Measurements from ENCODE around the gene HCFC1R1. TPM values are rescaled to one million over a fixed set of nuclear protein-coding genes. Genes with fewer than 3 reads are reported as not detected.
"Not testable (repeated sequence)": the region's sequence is repeated elsewhere in the genome, so short reads cannot be mapped to it uniquely, and the experiment has no call there.

The HCFC1R1 gene
- total RNA-seq, 2 donors from 2014 or later = 40.9 to 47.3 TPM

GRCh38 chr16:3059723-3060242, 36.0 kb upstream of the HCFC1R1 start:
- peak in 1 of 2 donors; percentile 1 for ATAC-seq
- Mint-ChIP-seq H3K9me3 (peaks cover 0 to 4% of the 10 kb centered on the region in 2 donors), H3K27ac (peak overlapping the region; percentile 94 to 98), H3K36me3 (peaks cover 0 to 22% of the 10 kb centered on the region in 2 donors)
- no peak for DNase-seq (ENCODE audit: low spot score in 2 of 2)

DNA sequence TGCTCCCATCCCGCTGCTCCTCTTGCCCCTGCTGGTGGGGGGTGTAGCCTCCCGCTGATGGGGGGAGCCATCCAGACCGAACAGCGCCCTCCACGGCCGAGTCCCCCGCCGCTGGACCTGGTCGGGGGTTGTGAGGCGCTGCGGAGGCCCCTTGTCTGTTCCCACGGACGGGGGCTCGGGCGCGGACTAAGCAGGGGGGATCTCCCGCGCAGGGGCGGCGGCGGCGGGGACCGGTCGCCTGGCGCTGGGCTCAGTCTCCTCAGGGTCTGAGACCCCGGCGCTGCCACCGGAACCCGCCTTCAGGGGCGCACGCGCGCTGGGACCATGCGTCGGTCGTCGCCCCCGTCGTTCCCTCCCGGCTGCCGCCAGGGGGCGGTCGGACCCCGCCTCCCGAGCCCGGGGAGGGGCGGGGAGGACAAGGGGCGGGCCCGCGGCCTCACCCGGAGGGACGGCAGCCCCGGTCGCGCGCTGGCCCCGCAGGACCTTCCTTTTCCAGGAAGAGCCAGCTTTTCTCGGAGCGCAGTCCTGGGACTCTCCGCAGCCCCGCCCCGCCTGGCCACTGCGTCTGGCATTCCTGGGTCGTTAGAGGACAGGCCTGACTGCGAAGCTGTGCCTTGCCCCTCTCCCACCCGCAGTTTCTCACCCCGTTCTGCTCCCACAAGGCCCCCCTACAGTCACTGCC, 35.4 kb upstream of the HCFC1R1 start:
- peaks cover 0 to 4% of the 10 kb centered on the region in 2 donors for H3K9me3 Mint-ChIP-seq
- peak overlapping the region; percentile 94 to 98 for H3K27ac Mint-ChIP-seq

DNA sequence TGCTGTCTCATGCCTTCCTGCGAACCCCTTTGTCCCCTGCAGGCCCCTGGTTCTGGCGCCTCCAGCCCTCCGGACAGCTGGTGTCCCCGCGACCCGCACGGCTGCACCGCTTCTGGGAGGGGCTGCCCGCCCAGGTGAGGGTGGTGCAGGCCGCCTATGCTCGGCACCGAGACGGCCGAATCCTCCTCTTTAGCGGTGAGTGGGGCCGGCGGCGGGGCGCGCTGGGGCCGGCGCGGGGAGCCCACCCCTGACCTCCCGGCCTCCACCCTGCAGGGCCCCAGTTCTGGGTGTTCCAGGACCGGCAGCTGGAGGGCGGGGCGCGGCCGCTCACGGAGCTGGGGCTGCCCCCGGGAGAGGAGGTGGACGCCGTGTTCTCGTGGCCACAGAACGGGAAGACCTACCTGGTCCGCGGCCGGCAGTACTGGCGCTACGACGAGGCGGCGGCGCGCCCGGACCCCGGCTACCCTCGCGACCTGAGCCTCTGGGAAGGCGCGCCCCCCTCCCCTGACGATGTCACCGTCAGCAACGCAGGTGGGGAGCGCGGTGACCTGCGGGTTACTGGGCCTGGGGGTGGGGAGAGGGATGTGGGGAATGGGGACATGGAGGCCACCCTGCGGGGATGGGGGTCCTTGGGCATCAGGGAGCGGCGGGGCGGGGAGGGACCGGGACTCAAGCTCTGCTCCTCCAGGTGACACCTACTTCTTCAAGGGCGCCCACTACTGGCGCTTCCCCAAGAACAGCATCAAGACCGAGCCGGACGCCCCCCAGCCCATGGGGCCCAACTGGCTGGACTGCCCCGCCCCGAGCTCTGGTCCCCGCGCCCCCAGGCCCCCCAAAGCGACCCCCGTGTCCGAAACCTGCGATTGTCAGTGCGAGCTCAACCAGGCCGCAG, 34.6 kb upstream of the HCFC1R1 start:
- DNase-seq (ENCODE audit: low spot score in 2 of 2) (no peak), ATAC-seq (peak; percentile 32 to 48)
- Mint-ChIP-seq H3K27ac (peak overlapping the region; percentile 74 to 94), H3K9me3 (peaks cover 0 to 4% of the 10 kb centered on the region in 2 donors), H3K36me3 (peaks cover 0 to 19% of the 10 kb centered on the region in 2 donors)

More for the DNA sequence above, 35.4 kb upstream of the HCFC1R1 start:
- ATAC-seq (peak; percentile 90), DNase-seq (ENCODE audit: low spot score in 2 of 2) (peak; percentile 92 to 98)
- peaks cover 0 to 24% of the 10 kb centered on the region in 2 donors for H3K36me3 Mint-ChIP-seq

GRCh38 chr16:3057181-3058138, 33.7 kb upstream of the HCFC1R1 start:
- Mint-ChIP-seq H3K36me3 (peaks cover 0 to 12% of the 10 kb centered on the region in 2 donors), H3K9me3 (no peaks in the 10 kb centered on the region), H3K27ac (peak overlapping the region; percentile 22 to 59)
- DNase-seq (ENCODE audit: low spot score in 2 of 2) = no peak
- no peak for ATAC-seq

GRCh38 chr16:3056336-3057180, 32.8 kb upstream of the HCFC1R1 start:
- H3K36me3 Mint-ChIP-seq = peaks cover 0 to 12% of the 10 kb centered on the region in 2 donors
- no peaks in the 10 kb centered on the region for H3K9me3 Mint-ChIP-seq
- peak overlapping the region in 1 of 2 donors; percentile 77 for H3K27ac Mint-ChIP-seq
- ATAC-seq (no peak), DNase-seq (ENCODE audit: low spot score in 2 of 2) (no peak)

DNA sequence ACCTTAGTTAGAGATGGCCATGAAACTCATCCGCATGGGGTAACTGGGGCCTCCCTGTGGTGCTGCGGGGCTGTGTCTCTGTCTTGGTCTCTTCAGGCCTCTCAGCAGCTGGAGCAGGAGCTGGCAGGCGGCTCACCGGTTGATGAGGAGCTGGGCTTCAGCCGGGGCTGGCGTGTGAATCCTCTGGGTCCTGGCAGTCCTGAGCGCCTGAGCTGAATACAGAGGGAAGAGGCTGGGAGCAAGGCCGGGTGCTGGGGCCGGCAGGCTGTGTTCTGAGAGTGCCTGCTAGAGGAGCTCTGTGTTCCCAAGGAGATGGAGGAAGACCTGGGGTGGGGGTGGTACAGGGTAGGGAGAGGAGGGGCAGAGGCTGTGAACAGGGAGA, 32.0 kb upstream of the HCFC1R1 start:
- Mint-ChIP-seq H3K36me3 (peaks cover 0 to 12% of the 10 kb centered on the region in 2 donors), H3K27ac (peak overlapping the region; percentile 60 to 61)
- not testable (repeated sequence) for ATAC-seq; DNase-seq (ENCODE audit: low spot score in 2 of 2); H3K9me3 Mint-ChIP-seq

DNA sequence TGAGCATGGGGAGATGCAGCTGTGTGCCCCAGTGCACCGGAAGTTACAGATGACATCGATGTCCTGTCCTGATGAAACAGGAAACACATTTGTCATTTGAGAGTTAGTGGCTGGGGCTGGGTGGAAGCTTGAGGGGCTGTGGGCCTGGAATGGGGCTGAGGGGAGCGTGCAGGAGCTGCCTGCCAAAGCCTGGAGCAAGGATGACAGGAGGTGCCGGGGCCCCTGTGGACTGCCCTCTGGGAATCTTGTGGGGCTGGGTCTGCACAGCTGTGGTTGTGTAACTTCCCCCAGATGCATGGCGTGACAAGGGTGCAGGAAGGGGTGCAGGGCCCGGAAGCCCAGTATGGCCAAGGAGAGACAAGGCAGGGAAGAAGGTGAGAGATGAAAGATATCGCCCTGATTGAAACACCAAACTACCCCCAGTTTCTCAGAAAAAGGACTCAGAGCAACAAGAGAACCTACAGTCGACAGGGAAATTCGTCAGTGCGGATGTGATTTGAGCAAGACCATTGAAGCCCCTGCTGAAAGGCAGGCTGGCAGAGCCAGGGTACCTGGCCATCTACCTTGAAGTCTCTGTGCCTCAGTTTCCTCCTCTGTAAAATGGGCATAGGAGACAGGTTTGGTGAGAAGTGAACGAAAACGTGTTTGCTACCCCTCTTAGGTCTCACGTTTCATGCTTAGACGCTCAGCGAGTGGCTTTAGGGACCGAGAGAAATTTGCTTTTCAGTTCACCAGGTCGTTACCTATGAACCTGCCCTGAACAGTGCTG, 31.4 kb upstream of the HCFC1R1 start:
- Mint-ChIP-seq H3K36me3 (peaks cover 0 to 12% of the 10 kb centered on the region in 2 donors), H3K9me3 (no peaks in the 10 kb centered on the region), H3K27ac (peak overlapping the region; percentile 61 to 73)
- DNase-seq (ENCODE audit: low spot score in 2 of 2) (no peak), ATAC-seq (no peak)

DNA sequence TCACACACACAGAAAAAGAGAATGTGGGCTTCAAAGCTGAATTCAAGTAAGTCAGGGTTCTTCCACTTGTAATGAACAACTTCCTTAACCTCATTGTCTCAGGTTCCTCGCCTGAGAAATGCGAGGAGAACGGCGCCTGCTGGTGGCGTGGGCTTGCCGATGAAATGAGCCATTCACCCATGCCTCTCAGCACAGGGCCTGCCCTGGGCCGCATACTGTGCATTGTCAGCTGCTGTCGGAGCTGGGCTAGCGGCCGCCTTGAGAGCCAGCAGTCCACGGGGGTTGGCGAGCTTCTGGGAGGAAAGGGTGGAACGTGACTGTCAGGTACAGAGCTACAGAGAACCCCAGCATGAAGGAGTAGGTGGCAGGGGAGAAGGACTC, 29.6 kb upstream of the HCFC1R1 start:
- H3K27ac Mint-ChIP-seq = peak overlapping the region in 1 of 2 donors; percentile 8
- H3K36me3 Mint-ChIP-seq = peaks cover 0 to 12% of the 10 kb centered on the region in 2 donors
- DNase-seq (ENCODE audit: low spot score in 2 of 2); H3K9me3 Mint-ChIP-seq: not testable (repeated sequence)
- peak; percentile 9 to 24 for ATAC-seq

GRCh38 chr16:3052571-3053329, 29.0 kb upstream of the HCFC1R1 start:
- DNase-seq (ENCODE audit: low spot score in 2 of 2); H3K27ac Mint-ChIP-seq; H3K9me3 Mint-ChIP-seq: not testable (repeated sequence)
- H3K36me3 Mint-ChIP-seq = peaks cover 0 to 12% of the 10 kb centered on the region in 2 donors
- peak; percentile 77 to 78 for ATAC-seq

DNA sequence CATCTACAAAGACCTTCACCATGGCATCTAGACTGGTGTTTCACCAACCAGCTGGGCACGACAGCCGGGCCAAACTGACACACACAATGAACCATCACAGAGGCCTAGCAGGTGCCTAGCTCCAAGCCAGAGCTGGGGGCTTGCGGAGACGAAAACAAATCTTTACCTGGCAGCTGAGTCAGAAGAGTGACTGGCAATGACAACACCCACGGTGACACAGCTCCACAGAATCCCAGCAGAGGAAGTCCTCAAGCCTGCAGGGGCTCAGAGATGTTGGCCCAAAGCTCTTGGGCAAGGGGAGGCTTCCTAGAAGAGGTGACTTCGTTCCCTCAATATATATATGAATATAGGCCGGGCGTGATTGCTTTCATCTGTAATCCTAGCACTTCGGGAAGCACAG, 27.8 kb upstream of the HCFC1R1 start:
- H3K36me3 Mint-ChIP-seq = peaks cover 0 to 12% of the 10 kb centered on the region in 2 donors
- DNase-seq (ENCODE audit: low spot score in 2 of 2) = no peak
- ATAC-seq = no peak
- no peak overlapping the region for H3K27ac Mint-ChIP-seq
- H3K9me3 Mint-ChIP-seq = no peaks in the 10 kb centered on the region

GRCh38 chr16:3051009-3051408, 27.3 kb upstream of the HCFC1R1 start:
- no peak overlapping the region for H3K27ac Mint-ChIP-seq
- ATAC-seq (no peak), DNase-seq (ENCODE audit: low spot score in 2 of 2) (no peak)
- H3K36me3 Mint-ChIP-seq = peaks cover 0 to 12% of the 10 kb centered on the region in 2 donors
- H3K9me3 Mint-ChIP-seq = no peaks in the 10 kb centered on the region

DNA sequence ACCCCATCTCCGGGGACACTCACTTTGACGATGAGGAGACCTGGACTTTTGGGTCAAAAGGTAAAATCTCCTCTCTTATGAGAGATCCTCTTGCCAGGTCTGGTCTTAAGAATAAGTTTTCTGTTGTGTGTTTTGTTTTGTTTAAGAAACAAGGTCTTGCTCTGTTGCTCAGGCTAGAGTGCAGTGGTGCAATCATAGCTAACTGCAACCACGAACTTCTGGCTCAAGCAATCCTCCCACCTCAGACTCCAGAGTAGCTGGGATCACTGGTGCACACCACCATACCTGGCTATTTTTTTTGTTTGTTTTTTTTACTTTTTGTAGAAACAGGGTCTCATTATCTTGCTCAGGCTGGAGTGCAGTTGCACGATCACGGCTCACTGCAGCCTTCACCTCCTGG, 26.7 kb upstream of the HCFC1R1 start:
- H3K27ac Mint-ChIP-seq = no peak overlapping the region

GRCh38 chr16:3049921-3050481, 26.3 kb upstream of the HCFC1R1 start:
- H3K27ac Mint-ChIP-seq = no peak overlapping the region
- H3K9me3 Mint-ChIP-seq = no peaks in the 10 kb centered on the region

More for the DNA sequence above, 26.7 kb upstream of the HCFC1R1 start:
- Mint-ChIP-seq H3K9me3 (no peaks in the 10 kb centered on the region), H3K36me3 (peaks cover 0 to 9% of the 10 kb centered on the region in 2 donors)
- DNase-seq (ENCODE audit: low spot score in 2 of 2) = no peak
- ATAC-seq = no peak

GRCh38 chr16:3047387-3047720, 23.6 kb upstream of the HCFC1R1 start:
- no peak for DNase-seq (ENCODE audit: low spot score in 2 of 2)
- no peak overlapping the region for H3K27ac Mint-ChIP-seq
- no peak for ATAC-seq
- H3K9me3 Mint-ChIP-seq = no peaks in the 10 kb centered on the region
- no peaks in the 10 kb centered on the region for H3K36me3 Mint-ChIP-seq

More at GRCh38 chr16:3049921-3050481, 26.3 kb upstream of the HCFC1R1 start:
- ATAC-seq = no peak
- H3K36me3 Mint-ChIP-seq = peaks cover 0 to 4% of the 10 kb centered on the region in 2 donors
- DNase-seq (ENCODE audit: low spot score in 2 of 2) = no peak

Measured in activated naive CD4-positive, alpha-beta T cell treated with anti-CD3 and anti-CD28 coated beads, Interleukin-2, amount 50 U/mL, for 72 hours (primary cell).